GM23338 (cell line): ENCODE results near the gene LCNL1. TPM values are rescaled to one million over a fixed set of nuclear protein-coding genes. Genes with fewer than 3 reads are reported as not detected.

Experiments used
- ATAC-seq: fragments of 200-7000 bp; cut with Tn5 transposase; 3 replicates; pipeline ENCODE4 v1.9.1; 2020
- DNase-seq: peaks from one replicate; pipeline ENCODE4 v3.0.0-alpha.2; 2015; ENCODE audit warnings: low spot score
- H2AFZ ChIP-seq: fragments of 200-600 bp; sonication (generic); 2 replicates; pipeline ENCODE4 v1.8.0; 2016; ENCODE audit warnings: antibody characterized with exemption, mild to moderate bottlenecking, moderate library complexity
- H3F3A ChIP-seq: fragments of 200-600 bp; sonication (generic); replicated peaks from 2 replicates; pipeline ENCODE4 v1.8.0; 2017; ENCODE audit warnings: antibody characterized with exemption, mixed run types, low read depth
- H3K27ac ChIP-seq: fragments of 200-600 bp; sonication (generic); 2 replicates; pipeline ENCODE4 v1.6.1; 2016; ENCODE audit warnings: low read depth
- H3K27me3 ChIP-seq: fragments of 200-600 bp; sonication (generic); 2 replicates; pipeline ENCODE4 v1.8.0; 2016; ENCODE audit warnings: mild to moderate bottlenecking, mixed run types, moderate library complexity; ENCODE audit not compliant: insufficient read depth
- H3K36me3 ChIP-seq: fragments of 200-600 bp; sonication (generic); 2 replicates; pipeline ENCODE4 v1.8.0; 2016; ENCODE audit warnings: mild to moderate bottlenecking; ENCODE audit not compliant: insufficient read depth
- H3K4me1 ChIP-seq: fragments of 200-600 bp; sonication (generic); 2 replicates; pipeline ENCODE4 v1.8.0; 2016; ENCODE audit warnings: mild to moderate bottlenecking, moderate library complexity; ENCODE audit not compliant: insufficient read depth
- H3K4me2 ChIP-seq: fragments of 200-600 bp; sonication (generic); 2 replicates; pipeline ENCODE4 v1.7.1; 2017; ENCODE audit warnings: mixed run types
- H3K4me3 ChIP-seq: fragments of 200-600 bp; sonication (generic); 2 replicates; pipeline ENCODE4 v1.6.1; 2016; ENCODE audit warnings: mixed run types
- H3K79me2 ChIP-seq: fragments of 200-600 bp; sonication (generic); replicated peaks from 2 replicates; pipeline ENCODE4 v1.8.0; 2017; ENCODE audit warnings: mild to moderate bottlenecking; ENCODE audit not compliant: insufficient read depth
- H3K9me2 ChIP-seq: fragments of 200-600 bp; sonication (generic); 2 replicates; pipeline ENCODE4 v1.8.0; 2017; ENCODE audit not compliant: insufficient read depth
- H4K20me1 ChIP-seq: fragments of 200-600 bp; sonication (generic); replicated peaks from 2 replicates; pipeline ENCODE4 v1.8.0; 2017; ENCODE audit warnings: mild to moderate bottlenecking; ENCODE audit not compliant: insufficient read depth
- H3K27ac Mint-ChIP-seq: 2 replicates; pipeline ENCODE4 v1.8.0; 2020; ENCODE audit warnings: inconsistent platforms, mild to moderate bottlenecking, moderate library complexity, mixed read lengths
- H3K27me3 Mint-ChIP-seq: 3 replicates; pipeline ENCODE4 v1.8.0; 2022; ENCODE audit warnings: low read depth, mild to moderate bottlenecking, moderate library complexity, mixed read lengths, inconsistent platforms; ENCODE audit not compliant: insufficient read depth, poor library complexity
- H3K36me3 Mint-ChIP-seq: 3 replicates; pipeline ENCODE4 v1.8.0; 2021; ENCODE audit warnings: low read depth, mild to moderate bottlenecking, inconsistent platforms, moderate library complexity, mixed read lengths
- H3K4me1 Mint-ChIP-seq: 3 replicates; pipeline ENCODE4 v1.8.0; 2020; ENCODE audit warnings: mild to moderate bottlenecking, inconsistent platforms, mixed read lengths
- H3K4me3 Mint-ChIP-seq: 3 replicates; pipeline ENCODE4 v1.8.0; 2021; ENCODE audit warnings: moderate library complexity, mild to moderate bottlenecking, inconsistent platforms, mixed read lengths
- H3K9me3 Mint-ChIP-seq: 3 replicates; pipeline ENCODE4 v1.8.0; 2020; ENCODE audit warnings: moderate library complexity, mild to moderate bottlenecking, inconsistent platforms, mixed read lengths
- CREB1 ChIP-seq: fragments of 250-450 bp; sonication (Bioruptor Pico); IDR thresholded peaks from 2 replicates; pipeline ENCODE4 v1.5.0; 2020; ENCODE audit warnings: low read depth, mild to moderate bottlenecking, moderate library complexity
- EZH2 ChIP-seq: fragments of 200-600 bp; sonication (generic); IDR thresholded peaks from one replicate; pipeline ENCODE4 v1.8.0; 2017; ENCODE audit warnings: antibody characterized with exemption, mild to moderate bottlenecking, low read depth; ENCODE audit not compliant: unreplicated experiment
- EZH2phosphoT487 ChIP-seq: fragments of 200-600 bp; sonication (generic); IDR thresholded peaks from one replicate; pipeline ENCODE4 v1.8.1; 2018; ENCODE audit warnings: antibody characterized with exemption; ENCODE audit not compliant: unreplicated experiment
- JUNB ChIP-seq: IDR thresholded peaks from one replicate; pipeline ENCODE4 v1.6.1; 2016; ENCODE audit warnings: antibody characterized with exemption; ENCODE audit not compliant: unreplicated experiment
- NANOG ChIP-seq: IDR thresholded peaks from 2 replicates; pipeline ENCODE4 v1.6.1; 2016; ENCODE audit warnings: antibody characterized with exemption, borderline replicate concordance
- POLR2AphosphoS5 ChIP-seq: IDR thresholded peaks from 2 replicates; pipeline ENCODE4 v1.6.1; 2016; ENCODE audit warnings: antibody characterized with exemption, low read depth
- STAT1 ChIP-seq: IDR thresholded peaks from one replicate; pipeline ENCODE4 v1.6.1; 2016; ENCODE audit warnings: antibody characterized with exemption; ENCODE audit not compliant: unreplicated experiment
- ZNF114 ChIP-seq: fragments of 250-450 bp; sonication (Bioruptor Pico); IDR thresholded peaks from 2 replicates; pipeline ENCODE4 v1.5.0; 2020; ENCODE audit warnings: mild to moderate bottlenecking, moderate library complexity
- ZNF331 ChIP-seq: fragments of 250-450 bp; sonication (Bioruptor Pico); IDR thresholded peaks from 2 replicates; pipeline ENCODE4 v1.5.0; 2020; ENCODE audit warnings: low read depth, mild to moderate bottlenecking, moderate library complexity
- polyA plus RNA-seq: library from polyadenylated mRNA; unstranded; fragments of >200 nt; fragmentation: Nextera tagmentation; extraction: Ambion mirVana; gene quantifications from 2 replicates; pipeline ENCODE4 v1.2.1, GENCODE V29; 2016
- total RNA-seq: library from RNA; depleted of rRNA; stranded (reverse); fragments of >200 nt; shearing (Covaris generic); gene quantifications from 2 replicates; pipeline ENCODE4 v1.2.3, GENCODE V29; 2014
- TF ChIP-seq, protein P1 (sequence below), 2 experiments: fragments of 200-600 bp in 1 of 2; sonication (generic) in 1 of 2; conservative IDR thresholded peaks; 2 replicates each; pipeline versions ENCODE4 v1.5.1 to v1.6.1; 2016 to 2017; ENCODE audit warnings: antibody characterized with exemption in 2 of 2, low read depth in 2 of 2, mild to moderate bottlenecking in 2 of 2, moderate library complexity in 1 of 2
- TF ChIP-seq, protein P2 (sequence below): IDR thresholded peaks from one replicate; pipeline ENCODE4 v1.6.1; 2018; ENCODE audit warnings: antibody characterized with exemption; ENCODE audit not compliant: unreplicated experiment
- TF ChIP-seq, protein P3 (sequence below): fragments of 250-450 bp; sonication (Bioruptor Pico); IDR thresholded peaks from 2 replicates; pipeline ENCODE4 v1.5.0; 2020; ENCODE audit warnings: mild to moderate bottlenecking, moderate library complexity
- TF ChIP-seq, protein P4 (sequence below): IDR thresholded peaks from 2 replicates; pipeline ENCODE4 v1.6.1; 2016; ENCODE audit warnings: antibody characterized with exemption

Gene LCNL1
- total and polyA plus RNA-seq, 2 experiments from 2014 or later = 0.11 TPM; not detected in 1

DNA sequence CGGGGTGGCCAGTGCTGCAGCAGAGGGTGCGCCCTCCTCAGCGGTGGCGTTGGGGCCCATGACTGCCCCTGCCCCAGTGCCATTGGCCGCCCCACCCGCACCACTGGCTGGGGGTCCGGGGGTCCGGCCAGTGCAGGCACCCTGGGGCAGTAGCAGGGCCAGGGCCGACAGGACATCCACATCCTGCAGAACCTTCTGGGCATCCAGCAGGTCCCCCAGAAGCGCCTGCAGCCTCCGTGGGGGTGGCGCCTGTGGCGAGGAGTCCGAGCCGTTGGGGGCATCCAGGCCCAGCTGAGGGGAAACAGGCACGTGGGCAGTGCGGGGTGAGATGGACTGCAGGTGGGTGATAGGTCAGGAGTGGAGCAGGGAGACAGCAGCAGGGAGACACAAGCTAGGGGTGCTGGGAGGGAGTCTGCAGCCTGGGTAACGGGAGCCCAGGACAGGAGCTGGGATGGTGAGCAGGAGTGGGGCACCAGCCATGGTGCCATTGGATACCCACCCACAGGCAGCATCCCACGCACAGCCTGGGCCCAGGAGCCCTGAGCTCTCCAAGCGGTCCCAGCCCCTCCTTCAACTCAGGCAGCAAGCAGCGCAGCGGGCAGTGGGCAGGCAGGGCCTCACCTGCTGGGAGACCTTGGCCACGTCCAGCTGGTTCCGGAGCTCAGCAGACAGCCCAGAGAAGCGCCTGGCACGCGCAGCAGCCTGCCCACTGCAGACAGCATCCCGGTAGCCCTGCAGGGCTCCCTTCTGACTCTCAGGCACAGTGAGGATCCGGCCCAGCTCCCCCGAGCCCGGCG is 38.2 kb downstream of the LCNL1 start:
- Histone ChIP-seq H3K4me2 (no peak overlapping the region), H3K9me2 (no peaks in the 10 kb centered on the region), H3K79me2 (no peaks in the 10 kb centered on the region), H3K27me3 (no peaks in the 10 kb centered on the region), H3K4me1 (peaks cover 4% of the 10 kb centered on the region; the same call in 1 of the 2 replicates), H3F3A (0 out of 2 replicates have a peak, but pooled peaks cover 3% of the 10 kb centered on the region), H4K20me1 (no peaks in the 10 kb centered on the region), H2AFZ (no peak overlapping the region), H3K4me3 (no peak overlapping the region), H3K27ac (no peak overlapping the region), H3K36me3 (no peaks in the 10 kb centered on the region)
- Mint-ChIP-seq H3K4me3 (no peak overlapping the region), H3K9me3 (no peaks in the 10 kb centered on the region), H3K27ac (no peak overlapping the region), H3K36me3 (peaks cover 2% of the 10 kb centered on the region; the same call in 1 of the 3 replicates), H3K27me3 (peaks cover 11% of the 10 kb centered on the region), H3K4me1 (no peaks in the 10 kb centered on the region; the same call in 2 of the 3 replicates)
- no peak for ATAC-seq
- DNase-seq = no peak
- TF ChIP-seq, protein P1, sequence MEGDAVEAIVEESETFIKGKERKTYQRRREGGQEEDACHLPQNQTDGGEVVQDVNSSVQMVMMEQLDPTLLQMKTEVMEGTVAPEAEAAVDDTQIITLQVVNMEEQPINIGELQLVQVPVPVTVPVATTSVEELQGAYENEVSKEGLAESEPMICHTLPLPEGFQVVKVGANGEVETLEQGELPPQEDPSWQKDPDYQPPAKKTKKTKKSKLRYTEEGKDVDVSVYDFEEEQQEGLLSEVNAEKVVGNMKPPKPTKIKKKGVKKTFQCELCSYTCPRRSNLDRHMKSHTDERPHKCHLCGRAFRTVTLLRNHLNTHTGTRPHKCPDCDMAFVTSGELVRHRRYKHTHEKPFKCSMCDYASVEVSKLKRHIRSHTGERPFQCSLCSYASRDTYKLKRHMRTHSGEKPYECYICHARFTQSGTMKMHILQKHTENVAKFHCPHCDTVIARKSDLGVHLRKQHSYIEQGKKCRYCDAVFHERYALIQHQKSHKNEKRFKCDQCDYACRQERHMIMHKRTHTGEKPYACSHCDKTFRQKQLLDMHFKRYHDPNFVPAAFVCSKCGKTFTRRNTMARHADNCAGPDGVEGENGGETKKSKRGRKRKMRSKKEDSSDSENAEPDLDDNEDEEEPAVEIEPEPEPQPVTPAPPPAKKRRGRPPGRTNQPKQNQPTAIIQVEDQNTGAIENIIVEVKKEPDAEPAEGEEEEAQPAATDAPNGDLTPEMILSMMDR (conservative IDR thresholded peaks at IDR 0.05; ENCODE audit: low read depth in 2 of 2) = no peak
- TF ChIP-seq, protein P2, sequence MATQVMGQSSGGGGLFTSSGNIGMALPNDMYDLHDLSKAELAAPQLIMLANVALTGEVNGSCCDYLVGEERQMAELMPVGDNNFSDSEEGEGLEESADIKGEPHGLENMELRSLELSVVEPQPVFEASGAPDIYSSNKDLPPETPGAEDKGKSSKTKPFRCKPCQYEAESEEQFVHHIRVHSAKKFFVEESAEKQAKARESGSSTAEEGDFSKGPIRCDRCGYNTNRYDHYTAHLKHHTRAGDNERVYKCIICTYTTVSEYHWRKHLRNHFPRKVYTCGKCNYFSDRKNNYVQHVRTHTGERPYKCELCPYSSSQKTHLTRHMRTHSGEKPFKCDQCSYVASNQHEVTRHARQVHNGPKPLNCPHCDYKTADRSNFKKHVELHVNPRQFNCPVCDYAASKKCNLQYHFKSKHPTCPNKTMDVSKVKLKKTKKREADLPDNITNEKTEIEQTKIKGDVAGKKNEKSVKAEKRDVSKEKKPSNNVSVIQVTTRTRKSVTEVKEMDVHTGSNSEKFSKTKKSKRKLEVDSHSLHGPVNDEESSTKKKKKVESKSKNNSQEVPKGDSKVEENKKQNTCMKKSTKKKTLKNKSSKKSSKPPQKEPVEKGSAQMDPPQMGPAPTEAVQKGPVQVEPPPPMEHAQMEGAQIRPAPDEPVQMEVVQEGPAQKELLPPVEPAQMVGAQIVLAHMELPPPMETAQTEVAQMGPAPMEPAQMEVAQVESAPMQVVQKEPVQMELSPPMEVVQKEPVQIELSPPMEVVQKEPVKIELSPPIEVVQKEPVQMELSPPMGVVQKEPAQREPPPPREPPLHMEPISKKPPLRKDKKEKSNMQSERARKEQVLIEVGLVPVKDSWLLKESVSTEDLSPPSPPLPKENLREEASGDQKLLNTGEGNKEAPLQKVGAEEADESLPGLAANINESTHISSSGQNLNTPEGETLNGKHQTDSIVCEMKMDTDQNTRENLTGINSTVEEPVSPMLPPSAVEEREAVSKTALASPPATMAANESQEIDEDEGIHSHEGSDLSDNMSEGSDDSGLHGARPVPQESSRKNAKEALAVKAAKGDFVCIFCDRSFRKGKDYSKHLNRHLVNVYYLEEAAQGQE = no peak
- TF ChIP-seq NANOG = no peak
- no peak for TF ChIP-seq ZNF114 (CRISPR knock-in tag)
- no peak for TF ChIP-seq JUNB
- TF ChIP-seq, protein P3, sequence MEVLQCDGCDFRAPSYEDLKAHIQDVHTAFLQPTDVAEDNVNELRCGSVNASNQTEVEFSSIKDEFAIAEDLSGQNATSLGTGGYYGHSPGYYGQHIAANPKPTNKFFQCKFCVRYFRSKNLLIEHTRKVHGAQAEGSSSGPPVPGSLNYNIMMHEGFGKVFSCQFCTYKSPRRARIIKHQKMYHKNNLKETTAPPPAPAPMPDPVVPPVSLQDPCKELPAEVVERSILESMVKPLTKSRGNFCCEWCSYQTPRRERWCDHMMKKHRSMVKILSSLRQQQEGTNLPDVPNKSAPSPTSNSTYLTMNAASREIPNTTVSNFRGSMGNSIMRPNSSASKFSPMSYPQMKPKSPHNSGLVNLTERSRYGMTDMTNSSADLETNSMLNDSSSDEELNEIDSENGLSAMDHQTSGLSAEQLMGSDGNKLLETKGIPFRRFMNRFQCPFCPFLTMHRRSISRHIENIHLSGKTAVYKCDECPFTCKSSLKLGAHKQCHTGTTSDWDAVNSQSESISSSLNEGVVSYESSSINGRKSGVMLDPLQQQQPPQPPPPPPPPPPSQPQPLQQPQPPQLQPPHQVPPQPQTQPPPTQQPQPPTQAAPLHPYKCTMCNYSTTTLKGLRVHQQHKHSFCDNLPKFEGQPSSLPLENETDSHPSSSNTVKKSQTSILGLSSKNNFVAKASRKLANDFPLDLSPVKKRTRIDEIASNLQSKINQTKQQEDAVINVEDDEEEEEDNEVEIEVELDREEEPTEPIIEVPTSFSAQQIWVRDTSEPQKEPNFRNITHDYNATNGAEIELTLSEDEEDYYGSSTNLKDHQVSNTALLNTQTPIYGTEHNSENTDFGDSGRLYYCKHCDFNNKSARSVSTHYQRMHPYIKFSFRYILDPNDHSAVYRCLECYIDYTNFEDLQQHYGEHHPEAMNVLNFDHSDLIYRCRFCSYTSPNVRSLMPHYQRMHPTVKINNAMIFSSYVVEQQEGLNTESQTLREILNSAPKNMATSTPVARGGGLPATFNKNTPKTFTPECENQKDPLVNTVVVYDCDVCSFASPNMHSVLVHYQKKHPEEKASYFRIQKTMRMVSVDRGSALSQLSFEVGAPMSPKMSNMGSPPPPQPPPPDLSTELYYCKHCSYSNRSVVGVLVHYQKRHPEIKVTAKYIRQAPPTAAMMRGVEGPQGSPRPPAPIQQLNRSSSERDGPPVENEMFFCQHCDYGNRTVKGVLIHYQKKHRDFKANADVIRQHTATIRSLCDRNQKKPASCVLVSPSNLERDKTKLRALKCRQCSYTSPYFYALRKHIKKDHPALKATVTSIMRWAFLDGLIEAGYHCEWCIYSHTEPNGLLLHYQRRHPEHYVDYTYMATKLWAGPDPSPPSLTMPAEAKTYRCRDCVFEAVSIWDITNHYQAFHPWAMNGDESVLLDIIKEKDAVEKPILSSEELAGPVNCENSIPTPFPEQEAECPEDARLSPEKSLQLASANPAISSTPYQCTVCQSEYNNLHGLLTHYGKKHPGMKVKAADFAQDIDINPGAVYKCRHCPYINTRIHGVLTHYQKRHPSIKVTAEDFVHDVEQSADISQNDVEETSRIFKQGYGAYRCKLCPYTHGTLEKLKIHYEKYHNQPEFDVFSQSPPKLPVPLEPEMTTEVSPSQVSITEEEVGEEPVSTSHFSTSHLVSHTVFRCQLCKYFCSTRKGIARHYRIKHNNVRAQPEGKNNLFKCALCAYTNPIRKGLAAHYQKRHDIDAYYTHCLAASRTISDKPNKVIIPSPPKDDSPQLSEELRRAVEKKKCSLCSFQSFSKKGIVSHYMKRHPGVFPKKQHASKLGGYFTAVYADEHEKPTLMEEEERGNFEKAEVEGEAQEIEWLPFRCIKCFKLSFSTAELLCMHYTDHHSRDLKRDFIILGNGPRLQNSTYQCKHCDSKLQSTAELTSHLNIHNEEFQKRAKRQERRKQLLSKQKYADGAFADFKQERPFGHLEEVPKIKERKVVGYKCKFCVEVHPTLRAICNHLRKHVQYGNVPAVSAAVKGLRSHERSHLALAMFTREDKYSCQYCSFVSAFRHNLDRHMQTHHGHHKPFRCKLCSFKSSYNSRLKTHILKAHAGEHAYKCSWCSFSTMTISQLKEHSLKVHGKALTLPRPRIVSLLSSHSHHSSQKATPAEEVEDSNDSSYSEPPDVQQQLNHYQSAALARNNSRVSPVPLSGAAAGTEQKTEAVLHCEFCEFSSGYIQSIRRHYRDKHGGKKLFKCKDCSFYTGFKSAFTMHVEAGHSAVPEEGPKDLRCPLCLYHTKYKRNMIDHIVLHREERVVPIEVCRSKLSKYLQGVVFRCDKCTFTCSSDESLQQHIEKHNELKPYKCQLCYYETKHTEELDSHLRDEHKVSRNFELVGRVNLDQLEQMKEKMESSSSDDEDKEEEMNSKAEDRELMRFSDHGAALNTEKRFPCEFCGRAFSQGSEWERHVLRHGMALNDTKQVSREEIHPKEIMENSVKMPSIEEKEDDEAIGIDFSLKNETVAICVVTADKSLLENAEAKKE (CRISPR knock-in tag) = no peak
- TF ChIP-seq, protein P4, sequence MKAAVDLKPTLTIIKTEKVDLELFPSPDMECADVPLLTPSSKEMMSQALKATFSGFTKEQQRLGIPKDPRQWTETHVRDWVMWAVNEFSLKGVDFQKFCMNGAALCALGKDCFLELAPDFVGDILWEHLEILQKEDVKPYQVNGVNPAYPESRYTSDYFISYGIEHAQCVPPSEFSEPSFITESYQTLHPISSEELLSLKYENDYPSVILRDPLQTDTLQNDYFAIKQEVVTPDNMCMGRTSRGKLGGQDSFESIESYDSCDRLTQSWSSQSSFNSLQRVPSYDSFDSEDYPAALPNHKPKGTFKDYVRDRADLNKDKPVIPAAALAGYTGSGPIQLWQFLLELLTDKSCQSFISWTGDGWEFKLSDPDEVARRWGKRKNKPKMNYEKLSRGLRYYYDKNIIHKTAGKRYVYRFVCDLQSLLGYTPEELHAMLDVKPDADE = no peak
- TF ChIP-seq EZH2 = no peak
- no peak for TF ChIP-seq CREB1
- no peak for TF ChIP-seq POLR2AphosphoS5
- no peak for TF ChIP-seq ZNF331 (CRISPR knock-in tag)
- TF ChIP-seq EZH2phosphoT487 = no peak
- TF ChIP-seq STAT1 = no peak
